Measurements from ENCODE around the gene ARID3A. TPM values are rescaled to one million over a fixed set of nuclear protein-coding genes. Genes with fewer than 3 reads are reported as not detected.

ARID3A gene
- total and polyA plus RNA-seq, 2 of the 13 experiments (the other 11 are each of a cell fraction or from before 2014, with no cell fraction given): 71.3 to 77.9 TPM

GRCh38 chr19:925526-926322, at the start of gene ARID3A (continued):
- TF ChIP-seq ZNF589 (CRISPR knock-in tag; conservative IDR thresholded peaks at IDR 0.05) (0 out of 2 replicates have a peak, but pooled peaks have one; percentile 24), MAFF (IDR thresholded peaks at IDR 0.05; ENCODE audit: low read depth, low read length) (no peak), RNF219 (CRISPR knock-in tag; IDR thresholded peaks at IDR 0.05) (no peak), FOXP1 (IDR thresholded peaks at IDR 0.05) (no peak), FOXP1 (CRISPR knock-in tag; IDR thresholded peaks at IDR 0.05) (peak; percentile 18; the same call in 1 of the 2 replicates), SAP130 (CRISPR knock-in tag; IDR thresholded peaks at IDR 0.05; ENCODE audit: low read depth) (no peak), SP1 (IDR thresholded peaks at IDR 0.05) (no peak), SP1 (CRISPR knock-in tag; IDR thresholded peaks at IDR 0.05) (peak; percentile 46), ZNF567 (CRISPR knock-in tag; IDR thresholded peaks at IDR 0.05; ENCODE audit: borderline replicate concordance) (no peak)

GRCh38 chr19:876089-876488, 49.7 kb upstream of the ARID3A start:
- POLR2A ChIA-PET: interaction anchor here (0.9 kb wide), 1 partner anchor 14 kb away, joined by 3 read pairs; no protein-coding TSS in a partner anchor
- intact Hi-C loops (cut with micrococcal nuclease; ENCODE audit: unreplicated experiment): no loop called here
- FAIRE-seq: no peak
- no peak for TF ChIP-seq NFE2 (CRISPR knock-in tag; IDR thresholded peaks at IDR 0.05)
- TF ChIP-seq ZNF33B (CRISPR knock-in tag; IDR thresholded peaks at IDR 0.05): no peak
- no peak for TF ChIP-seq ZBTB1 (CRISPR knock-in tag; IDR thresholded peaks at IDR 0.05; ENCODE audit: borderline replicate concordance)
- no peak for TF ChIP-seq ZNF839 (CRISPR knock-in tag; IDR thresholded peaks at IDR 0.05; ENCODE audit: borderline replicate concordance)
- TF ChIP-seq ZNF30 (CRISPR knock-in tag; IDR thresholded peaks at IDR 0.05): no peak
- no peak for TF ChIP-seq RBM39 (IDR thresholded peaks at IDR 0.05; ENCODE audit: low read depth, low read length, poor library complexity, severe bottlenecking)
- TF ChIP-seq TCF7 (IDR thresholded peaks at IDR 0.05; ENCODE audit: low read depth): no peak
- TF ChIP-seq ZNF484 (CRISPR knock-in tag; IDR thresholded peaks at IDR 0.05; ENCODE audit: borderline replicate concordance, low read depth): no peak
- TF ChIP-seq POLR2G (IDR thresholded peaks at IDR 0.05; ENCODE audit: low read depth, low read length): no peak
- TF ChIP-seq MEIS1 (CRISPR knock-in tag; IDR thresholded peaks at IDR 0.05; ENCODE audit: borderline replicate concordance): no peak
- no peak for TF ChIP-seq AGO2 (optimal IDR thresholded peaks at IDR 0.05; ENCODE audit: low read depth, low read length)
- TF ChIP-seq ZNF512B (CRISPR knock-in tag; IDR thresholded peaks at IDR 0.05; ENCODE audit: borderline replicate concordance): no peak

More at GRCh38 chr19:876089-876488, 49.7 kb upstream of the ARID3A start:
- BruUV-seq (replicated peaks): no TSS peak
- no peak for DNase-seq (ENCODE audit: low spot score)
- H3K79me2 ChIP-seq (ENCODE audit: insufficient read depth, low read length): no peaks in the 10 kb centered on the region
- no peak overlapping the region for H2AFZ ChIP-seq (ENCODE audit: low read length)
- H3K4me1 ChIP-seq (ENCODE audit: insufficient read depth, low read length): no peaks in the 10 kb centered on the region
- no peak overlapping the region for H3K4me2 ChIP-seq (ENCODE audit: low read depth, low read length)
- no peak for ATAC-seq
- 92% methylated on average over 18 of the region's 18 CpGs for WGBS (ENCODE audit: low lambda C conversion rate)
- peaks cover 5 to 8% of the 10 kb centered on the region in 2 experiments; a peak in 4 of 5 replicates for H3K36me3 ChIP-seq (replicated peaks in 1 of 2; ENCODE audit: control insufficient read depth in 1 of 2, insufficient read depth in 2 of 2, low read length in 2 of 2)
- no peaks in the 10 kb centered on the region for H4K20me1 ChIP-seq (ENCODE audit: insufficient read depth, low read length)
- H3K9me3 ChIP-seq (ENCODE audit: low read length): no peaks in the 10 kb centered on the region
- no peak overlapping the region for H3K9ac ChIP-seq (ENCODE audit: insufficient read depth, low read depth, low read length)
- H3K4me3 ChIP-seq (replicated peaks in 1 of 3; ENCODE audit: insufficient read depth in 1 of 3, low read depth in 2 of 3, low read length in 3 of 3): no peak overlapping the region
- CTCF ChIA-PET (ENCODE audit: low intra/inter-chr PET ratio, low total read pairs): no interaction called here
- H3K27me3 ChIP-seq (ENCODE audit: control insufficient read depth in 1 of 2, insufficient read depth in 2 of 2, low read length in 2 of 2): no peaks in the 10 kb centered on the region
- in situ Hi-C loops (cut with HindIII; ENCODE audit: extremely low pct_ligation_motif_present, low pct_unique_long_range_greater_than_20kb): no loop called here
- H3K27ac ChIP-seq (ENCODE audit: extremely low read length, insufficient read depth, low read length): no peak overlapping the region

Measured in HepG2 (cell line).